IMR-90 (cell line): ENCODE results near the gene CBX5. TPM values are rescaled to one million over a fixed set of nuclear protein-coding genes. Genes with fewer than 3 reads are reported as not detected.

Source experiments
- ATAC-seq: fragments of 200-7000 bp; cut with Tn5 transposase; 2 replicates; pipeline ENCODE4 v1.9.1; 2020; ENCODE audit warnings: low read depth, mild to moderate bottlenecking, moderate library complexity
- Bru-seq: library from RNA; stranded (reverse); fragments of 400-500 nt; gene quantifications from one replicate; lab custom pipeline; 2021; lab: Mats Ljungman, UMichigan
- BruChase-seq, 2 experiments: library from RNA; stranded (reverse); fragments of 400-500 nt; gene quantifications; one replicate each; lab custom pipeline; 2021; lab: Mats Ljungman, UMichigan
- BruUV-seq: library from RNA; stranded (reverse); fragments of 400-500 nt; replicated peaks from 2 replicates; lab custom pipeline; 2021; lab: Mats Ljungman, UMichigan
- CTCF ChIA-PET: fragments of 300-600 bp; formaldehyde crosslinking; extraction: SDS; loops from one replicate; lab custom pipeline; 2021; ENCODE audit warnings: antibody characterized with exemption; lab: Yijun Ruan, JAX
- POLR2A ChIA-PET: fragments of 300-600 bp; sonication (Branson Sonifier 250); formaldehyde crosslinking; loops from one replicate; lab custom pipeline; 2022; ENCODE audit warnings: antibody characterized with exemption; ENCODE audit not compliant: unreplicated experiment; lab: Charles Lee
- DNase-seq: peaks from one replicate; pipeline ENCODE4 v3.0.0; 2013
- H2AFZ ChIP-seq: replicated peaks from 2 replicates; pipeline ENCODE3; 2013; ENCODE audit warnings: low read length, mild to moderate bottlenecking; ENCODE audit not compliant: poor library complexity
- H2AK5ac ChIP-seq: 2 replicates; pipeline ENCODE4 v1.6.1; 2013; ENCODE audit warnings: low read depth, low read length, inconsistent platforms
- H2AK9ac ChIP-seq: replicated peaks from 2 replicates; pipeline ENCODE3; 2013; ENCODE audit warnings: mild to moderate bottlenecking, low read depth, low read length, moderate library complexity; ENCODE audit not compliant: poor library complexity
- H2BK120ac ChIP-seq: 2 replicates; pipeline ENCODE4 v1.6.1; 2013; ENCODE audit warnings: low read depth, low read length, inconsistent platforms
- H2BK15ac ChIP-seq: 3 replicates; pipeline ENCODE4 v1.6.1; 2013; ENCODE audit warnings: low read depth, low read length, inconsistent platforms
- H2BK20ac ChIP-seq: 2 replicates; pipeline ENCODE4 v1.6.1; 2013; ENCODE audit warnings: low read depth, mild to moderate bottlenecking, inconsistent platforms, low read length, moderate library complexity
- H2BK5ac ChIP-seq: 2 replicates; pipeline ENCODE4 v1.6.1; 2013; ENCODE audit warnings: mild to moderate bottlenecking, low read depth, low read length, inconsistent platforms; ENCODE audit not compliant: poor library complexity, severe bottlenecking
- H3K14ac ChIP-seq: replicated peaks from 2 replicates; pipeline ENCODE4 v1.6.1; 2013; ENCODE audit warnings: low read depth, low read length, inconsistent platforms
- H3K18ac ChIP-seq: 2 replicates; pipeline ENCODE4 v1.6.1; 2013; ENCODE audit warnings: low read depth, low read length, control low read depth
- H3K23ac ChIP-seq: 2 replicates; pipeline ENCODE4 v1.6.1; 2013; ENCODE audit warnings: low read depth, low read length, inconsistent platforms
- H3K27ac ChIP-seq: 2 replicates; pipeline ENCODE4 v1.5.1; 2013; ENCODE audit warnings: mild to moderate bottlenecking, control low read depth, low read length; ENCODE audit not compliant: insufficient read depth
- H3K27me3 ChIP-seq: 2 replicates; pipeline ENCODE4 v1.6.1; 2013; ENCODE audit warnings: low read length; ENCODE audit not compliant: control insufficient read depth, insufficient read depth
- H3K36me3 ChIP-seq: 2 replicates; pipeline ENCODE4 v1.6.1; 2013; ENCODE audit warnings: low read length, mixed read lengths; ENCODE audit not compliant: control insufficient read depth, insufficient read depth
- H3K4ac ChIP-seq: 2 replicates; pipeline ENCODE4 v1.6.1; 2013; ENCODE audit warnings: low read depth, low read length, inconsistent platforms
- H3K4me1 ChIP-seq: 2 replicates; pipeline ENCODE4 v1.6.1; 2013; ENCODE audit warnings: low read length, mixed read lengths; ENCODE audit not compliant: control insufficient read depth, insufficient read depth
- H3K4me2 ChIP-seq: 2 replicates; pipeline ENCODE4 v1.6.1; 2013; ENCODE audit warnings: low read depth, mild to moderate bottlenecking, control low read depth, low read length, moderate library complexity
- H3K4me3 ChIP-seq: 2 replicates; pipeline ENCODE4 v1.5.1; 2013; ENCODE audit warnings: low read depth, mild to moderate bottlenecking, control low read depth, low read length, moderate library complexity; ENCODE audit not compliant: insufficient read depth
- H3K56ac ChIP-seq: 2 replicates; pipeline ENCODE4 v1.6.1; 2013; ENCODE audit warnings: low read length, inconsistent platforms; ENCODE audit not compliant: insufficient read depth; ENCODE audit errors: extremely low read depth
- H3K79me1 ChIP-seq, 2 experiments: 2 replicates each; pipeline ENCODE4 v1.6.1; 2013; ENCODE audit warnings: low read length in 2 of 2, inconsistent platforms in 1 of 2, low read depth in 1 of 2
- H3K9ac ChIP-seq: 2 replicates; pipeline ENCODE4 v1.6.1; 2013; ENCODE audit warnings: low read depth, low read length, control low read depth
- H3K9me1 ChIP-seq: 2 replicates; pipeline ENCODE4 v1.6.1; 2013; ENCODE audit warnings: low read length, inconsistent platforms; ENCODE audit not compliant: insufficient read depth
- H3K9me3 ChIP-seq: 2 replicates; pipeline ENCODE4 v1.6.1; 2013; ENCODE audit warnings: low read length; ENCODE audit not compliant: control insufficient read depth, insufficient read depth
- H4K20me1 ChIP-seq: 2 replicates; pipeline ENCODE4 v1.6.1; 2013; ENCODE audit warnings: low read length, inconsistent platforms; ENCODE audit not compliant: insufficient read depth
- H4K5ac ChIP-seq: 2 replicates; pipeline ENCODE4 v1.6.1; 2013; ENCODE audit warnings: mild to moderate bottlenecking, low read depth, low read length, control low read depth
- H4K8ac ChIP-seq, 2 experiments: 2 replicates each; pipeline ENCODE4 v1.6.1; 2013; ENCODE audit warnings: low read depth in 2 of 2, low read length in 2 of 2, control low read depth in 1 of 2, inconsistent platforms in 1 of 2
- H4K91ac ChIP-seq: 2 replicates; pipeline ENCODE4 v1.6.1; 2013; ENCODE audit warnings: low read depth, low read length, inconsistent platforms; ENCODE audit not compliant: insufficient read depth
- BHLHE40 ChIP-seq: fragments of 150-350 bp; IDR thresholded peaks from 2 replicates; pipeline ENCODE4 v1.6.1; 2016; ENCODE audit warnings: mild to moderate bottlenecking, low read depth, low read length
- CEBPB ChIP-seq: IDR thresholded peaks from 2 replicates; pipeline ENCODE4 v1.6.1; 2012; ENCODE audit warnings: low read depth, low read length, improper control_type of control experiment
- CTCF ChIP-seq: conservative IDR thresholded peaks from 2 replicates; pipeline ENCODE4 v1.5.1; 2012; ENCODE audit warnings: mild to moderate bottlenecking, low read depth, low read length, improper control_type of control experiment
- ELK1 ChIP-seq: fragments of 150-350 bp; IDR thresholded peaks from 2 replicates; pipeline ENCODE4 v1.6.1; 2016; ENCODE audit warnings: low read depth, mild to moderate bottlenecking, low read length, moderate library complexity, borderline replicate concordance
- FOS ChIP-seq: fragments of 150-350 bp; IDR thresholded peaks from 2 replicates; pipeline ENCODE4 v1.6.1; 2016; ENCODE audit warnings: low read depth, low read length
- MAFK ChIP-seq: IDR thresholded peaks from 2 replicates; pipeline ENCODE4 v1.6.1; 2012; ENCODE audit warnings: low read depth, low read length, improper control_type of control experiment
- MXI1 ChIP-seq: IDR thresholded peaks from 2 replicates; pipeline ENCODE4 v1.6.1; 2012; ENCODE audit warnings: low read depth, mild to moderate bottlenecking, low read length, moderate library complexity, borderline replicate concordance
- POLR2A ChIP-seq: IDR thresholded peaks from 2 replicates; pipeline ENCODE4 v1.6.1; 2012; ENCODE audit warnings: mild to moderate bottlenecking, low read depth, low read length
- RCOR1 ChIP-seq: IDR thresholded peaks from 2 replicates; pipeline ENCODE4 v1.6.1; 2012; ENCODE audit warnings: mild to moderate bottlenecking, low read length, improper control_type of control experiment; ENCODE audit not compliant: insufficient replicate concordance
- USF2 ChIP-seq: fragments of 150-350 bp; IDR thresholded peaks from 2 replicates; pipeline ENCODE4 v1.6.1; 2017; ENCODE audit warnings: mild to moderate bottlenecking, antibody characterized with exemption, low read length, low read depth
- WGBS, 2 experiments: methylation state at CpG; one replicate each; pipeline versions ENCODE4 v1.1.5 to v1.1.7; 2013; ENCODE audit warnings: missing lambda C conversion rate in 2 of 2; ENCODE audit not compliant: insufficient read length in 1 of 2; ENCODE audit errors: extremely low coverage in 2 of 2; 5-methylcytosine and 5-hydroxymethylcytosine counted together
- dilution Hi-C: fragments of 300-500 bp; cut with HindIII; formaldehyde crosslinking; loops from one replicate; pipeline ENCODE4 v1.14.3; 2018; ENCODE audit warnings: low sequenced_read_pairs; ENCODE audit not compliant: unreplicated experiment
- in situ Hi-C: fragments of 300-500 bp; cut with MboI; formaldehyde crosslinking; loops from 3 replicates; pipeline ENCODE4 v1.14.3; 2019; ENCODE audit warnings: low sequenced_read_pairs, inconsistent platforms, mixed read lengths
- intact Hi-C: fragments of 100-400 bp; cut with micrococcal nuclease; formaldehyde crosslinking; loops from 2 replicates; pipeline ENCODE4 v1.10.0; 2022
- long read RNA-seq: library from polyadenylated mRNA; unstranded; transcript quantifications from one replicate; pipeline ENCODE4 v2.0.0, GENCODE V29; 2021; ENCODE audit not compliant: unreplicated experiment
- polyA plus RNA-seq, 3 experiments: library from polyadenylated mRNA; depleted of rRNA; stranded (reverse); fragments of >200 nt; gene quantifications; 2 replicates each; pipeline ENCODE4 v1.2.3, GENCODE V29; 2012; ENCODE audit warnings: low replicate concordance in 1 of 3
- total RNA-seq: library from RNA; depleted of rRNA; stranded (reverse); fragments of >200 nt; gene quantifications from 2 replicates; pipeline ENCODE4 v1.2.3, GENCODE V29; 2012; rRNA removed

The CBX5 gene
- total RNA-seq (40.9 and 66.9 TPM in 2 replicates), polyA plus RNA-seq (2012; rRNA removed) (15.3 and 18.0 TPM in 2 replicates), Bru-seq, nascent RNA (percentile 84 among the genes with signal in this experiment), BruChase-seq, experiment 1, labeled RNA remaining after a 6-hour chase (percentile 99 among the genes with signal in this experiment), BruChase-seq, experiment 2, labeled RNA remaining after a 2-hour chase (percentile 97 among the genes with signal in this experiment)
- 3.8 and 5.5 TPM in 2 replicates for polyA plus RNA-seq (2012; cell fraction: cytosol; rRNA removed)
- polyA plus RNA-seq (2012; cell fraction: nucleus; rRNA removed; ENCODE audit: low replicate concordance) = 2.4 and 10.2 TPM in 2 replicates
- long read RNA-seq, full-length matches to known transcripts = 10 of 15 reads
- long read RNA-seq, partial matches to known transcripts = 2 of 15 reads
- long read RNA-seq, other reads (novel, unspliced or antisense) = 3 of 15 reads

GRCh38 chr12:54279632-54280467 lies at the start of gene CBX5:
Gene CBX5, minus strand, starts transcription at chr12:54280122. Its CDS starts 22,472 bp downstream, at chr12:54257650.
- in situ Hi-C loops = loop anchor here (5.0 kb wide), 1 partner anchor 53 kb away; no protein-coding TSS in a partner anchor
- no peak for TF ChIP-seq MAFK
- peak; percentile 59 for TF ChIP-seq USF2
- peak; percentile 51 for TF ChIP-seq FOS
- TF ChIP-seq ELK1 = no peak
- TF ChIP-seq RCOR1 = no peak
- TF ChIP-seq MXI1 = peak; percentile 78
- TF ChIP-seq POLR2A = peak; percentile 92
- no peak for TF ChIP-seq CTCF
- TF ChIP-seq CEBPB = peak; percentile 25; the same call in 1 of the 2 replicates
- TF ChIP-seq BHLHE40 = peak; percentile 93

More at GRCh38 chr12:54279632-54280467, at the start of gene CBX5:
- Histone ChIP-seq H4K91ac (peak within 1 kb of the TSS; percentile 94), H3K9me1 (no peaks in the 10 kb centered on the region), H3K79me1 (peaks cover 0 to 32% of the 10 kb centered on the region in 2 experiments; a peak in 3 of 4 replicates), H3K9me3 (no peaks in the 10 kb centered on the region), H3K4me1 (peaks cover 3% of the 10 kb centered on the region), H2AFZ (peak within 1 kb of the TSS; percentile 94), H2BK5ac (peak within 1 kb of the TSS; percentile 88), H3K23ac (peak within 1 kb of the TSS; percentile 99), H3K56ac (peak within 1 kb of the TSS; percentile 97), H3K27me3 (no peaks in the 10 kb centered on the region), H3K4me3 (peak within 1 kb of the TSS; percentile 63), H3K9ac (peak within 1 kb of the TSS; percentile 93), H3K4ac (peak within 1 kb of the TSS; percentile 96), H4K20me1 (peaks cover 47% of the 10 kb centered on the region), H3K14ac (peak within 1 kb of the TSS; percentile 98), H3K18ac (peak within 1 kb of the TSS; percentile 59), H3K27ac (peak within 1 kb of the TSS; percentile 82), H3K36me3 (peaks cover 24% of the 10 kb centered on the region), H4K5ac (peak within 1 kb of the TSS; percentile 82), H2AK9ac (peak within 1 kb of the TSS; percentile 99), H2BK15ac (peak within 1 kb of the TSS; percentile 71; the same call in 1 of the 3 replicates), H2AK5ac (peak within 1 kb of the TSS; percentile 96), H3K4me2 (peak within 1 kb of the TSS; percentile 86), H4K8ac (peak within 1 kb of the TSS; percentile 93 to 96), H2BK120ac (peak within 1 kb of the TSS; percentile 75), H2BK20ac (peak within 1 kb of the TSS; percentile 70; the same call in 1 of the 2 replicates)
- no TSS peak for BruUV-seq
- intact Hi-C loops (loop anchor here (1.0 to 2.0 kb wide), 4 partner anchors 21 to 79 kb away; partner anchors contain the start of gene COPZ1), dilution Hi-C loops (no loop called here)
- DNase-seq (peak; percentile 100), ATAC-seq (peak; percentile 82)
- ChIA-PET POLR2A (interaction anchor here (0.5 to 1.0 kb wide), 6 partner anchors 12 to 1632 kb away, joined by 3 to 6 read pairs (median 3); no protein-coding TSS in a partner anchor), CTCF (interaction anchor here (1.0 to 1.4 kb wide), 2 partner anchors 27 to 63 kb away, joined by 3 to 5 read pairs; no protein-coding TSS in a partner anchor)
- 0% methylated on average over 22 of the region's 49 CpGs; no CpG with 5 or more reads in 1 of the 2 experiments for WGBS, 2 experiments
